Hair follicular keratinocyte (primary cell): ENCODE data around the gene ARHGEF28. TPM values are rescaled to one million over a fixed set of nuclear protein-coding genes. Genes with fewer than 3 reads are reported as not detected.

Source experiments
- total RNA-seq: library from RNA; depleted of rRNA; stranded (reverse); fragments of >200 nt; gene quantifications from 2 replicates; pipeline ENCODE4 v1.2.3, GENCODE V29; 2015

The ARHGEF28 gene
- total RNA-seq, result 29.5 and 39.7 TPM in 2 replicates

GRCh38 chr5:73625944-73626811, at the start of gene ARHGEF28:
Gene ARHGEF28 (plus strand): TSS chr5:73626196. CDS start chr5:73684852, 58,656 bp downstream.

Other genes with a start within 250 kb of the ARHGEF28 start
- 3.3 and 6.6 TPM in 2 replicates for gene FOXD1, start 177.4 kb upstream of the ARHGEF28 start, total RNA-seq
- 639 and 684 TPM in 2 replicates for gene BTF3, start 127.8 kb upstream of the ARHGEF28 start, total RNA-seq
- gene ANKRA2, start 60.6 kb upstream of the ARHGEF28 start, total RNA-seq, result 10.8 and 14.9 TPM in 2 replicates
- 17.7 and 19.0 TPM in 2 replicates for gene UTP15, start 60.5 kb upstream of the ARHGEF28 start, total RNA-seq